ENCODE measurements around the gene ST7L. TPM values are rescaled to one million over a fixed set of nuclear protein-coding genes. Genes with fewer than 3 reads are reported as not detected.
A peak's percentile ranks its signal among the peaks of the same experiment; 100 is the strongest.
"Not testable (repeated sequence)": the region's sequence is repeated elsewhere in the genome, so short reads cannot be mapped to it uniquely, and the experiment has no call there.

Gene ST7L, protein sequence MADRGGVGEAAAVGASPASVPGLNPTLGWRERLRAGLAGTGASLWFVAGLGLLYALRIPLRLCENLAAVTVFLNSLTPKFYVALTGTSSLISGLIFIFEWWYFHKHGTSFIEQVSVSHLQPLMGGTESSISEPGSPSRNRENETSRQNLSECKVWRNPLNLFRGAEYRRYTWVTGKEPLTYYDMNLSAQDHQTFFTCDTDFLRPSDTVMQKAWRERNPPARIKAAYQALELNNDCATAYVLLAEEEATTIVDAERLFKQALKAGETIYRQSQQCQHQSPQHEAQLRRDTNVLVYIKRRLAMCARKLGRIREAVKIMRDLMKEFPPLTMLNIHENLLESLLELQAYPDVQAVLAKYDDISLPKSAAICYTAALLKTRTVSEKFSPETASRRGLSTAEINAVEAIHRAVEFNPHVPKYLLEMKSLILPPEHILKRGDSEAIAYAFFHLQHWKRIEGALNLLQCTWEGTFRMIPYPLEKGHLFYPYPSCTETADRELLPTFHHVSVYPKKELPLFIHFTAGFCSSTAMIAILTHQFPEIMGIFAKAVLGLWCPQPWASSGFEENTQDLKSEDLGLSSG
- 13.1 TPM for polyA plus RNA-seq (ENCODE audit: insufficient read length)

DNA sequence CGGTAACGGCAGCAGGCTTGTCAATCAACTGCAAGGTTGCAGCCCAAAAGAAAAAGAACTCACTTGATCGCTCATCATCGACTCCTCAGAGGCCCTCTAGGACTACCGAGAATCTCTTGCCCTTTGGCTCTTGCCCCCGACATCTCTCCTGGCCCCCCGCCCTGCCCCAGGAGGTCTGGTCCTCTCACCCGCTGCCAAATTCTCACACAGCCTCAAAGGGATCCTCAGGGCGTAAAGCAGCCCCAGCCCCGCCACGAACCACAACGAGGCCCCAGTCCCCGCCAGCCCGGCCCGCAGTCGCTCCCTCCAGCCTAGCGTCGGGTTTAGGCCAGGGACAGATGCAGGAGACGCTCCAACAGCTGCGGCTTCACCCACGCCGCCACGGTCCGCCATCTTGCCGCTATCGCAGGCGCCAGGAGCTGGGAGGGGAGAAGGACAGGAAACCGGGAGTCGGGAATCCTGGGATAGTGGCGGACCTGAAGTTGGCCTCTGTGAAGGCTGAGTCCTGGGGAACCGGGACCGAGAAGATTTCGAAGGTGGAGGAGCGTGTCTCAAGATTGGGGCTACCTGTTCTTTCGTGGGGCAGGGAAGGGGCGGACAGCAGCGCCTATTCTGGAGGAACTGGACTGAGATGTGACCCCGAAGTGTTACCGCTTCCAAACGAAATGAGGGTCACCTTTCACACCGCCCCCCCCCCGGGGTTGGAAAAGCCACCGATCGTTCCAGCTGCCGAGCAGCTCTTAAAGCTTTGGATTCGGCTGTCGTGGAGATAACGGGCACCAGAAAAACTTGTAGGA, at the start of gene ST7L:
TSS of gene ST7L (minus strand) at position 421 of the 797 bp plus-strand sequence. CDS start at position 393, 28 bp downstream.
- DNase-seq (ENCODE audit: low read depth) = no peak

DNA sequence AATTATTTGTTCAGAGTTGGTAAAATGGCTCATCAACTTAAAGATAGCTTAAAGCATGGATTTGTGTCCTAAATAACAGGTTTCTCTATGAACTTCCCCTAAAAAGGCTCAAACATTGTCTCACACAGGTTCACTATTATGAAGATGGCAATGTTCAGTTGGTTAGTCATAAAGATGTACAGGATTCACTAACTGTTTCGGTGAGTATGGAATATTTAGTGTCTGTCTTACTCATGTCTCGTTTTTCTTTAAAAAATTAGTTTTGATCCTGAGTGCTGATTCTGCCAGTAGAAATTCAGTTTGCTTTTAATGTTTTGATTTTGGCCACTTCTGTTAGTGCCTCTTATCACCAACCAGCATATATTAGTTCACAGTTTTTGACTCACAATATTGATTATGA, 48.0 kb upstream of the ST7L start:
- DNase-seq (ENCODE audit: low read depth) = no peak

DNA sequence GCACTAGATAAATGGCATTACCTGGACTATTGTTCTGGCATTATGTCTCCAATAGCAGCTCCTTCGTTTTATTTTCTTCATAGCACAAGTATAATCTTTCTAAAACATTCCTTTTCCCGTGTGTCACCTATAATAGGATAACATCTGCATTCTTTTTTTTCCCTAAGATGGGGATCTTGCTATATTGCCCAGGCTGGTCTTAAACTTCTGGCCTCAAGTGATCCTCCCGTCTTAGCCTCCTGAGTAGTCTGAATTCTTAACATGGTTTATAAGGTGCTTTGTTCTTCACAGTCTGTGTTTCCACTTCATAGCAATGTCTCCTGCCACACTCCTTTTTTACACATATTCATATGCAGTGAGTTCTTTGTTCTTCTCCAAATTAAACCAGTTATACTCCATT, 46.9 kb upstream of the ST7L start:
- DNase-seq (ENCODE audit: low read depth) = no peak

DNA sequence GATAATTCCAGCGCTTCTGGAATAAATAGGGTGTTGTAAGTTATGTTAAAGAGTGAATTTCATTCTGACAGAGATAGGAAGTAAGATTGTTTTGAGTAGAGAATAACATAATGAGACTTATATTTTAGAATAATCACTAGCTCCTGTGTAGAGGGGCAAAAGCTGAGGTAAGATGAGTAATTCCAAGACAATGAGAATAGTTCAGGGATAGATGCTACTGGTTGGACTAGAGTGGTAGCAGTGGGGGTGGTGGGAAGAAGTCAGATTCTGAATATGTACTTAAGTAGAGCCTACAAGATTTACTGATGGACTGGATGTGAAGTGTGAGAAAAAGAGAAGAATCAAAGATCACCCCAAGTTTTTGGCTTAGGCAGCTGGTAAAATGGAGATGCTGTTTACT, 32.3 kb upstream of the ST7L start:
- no peak for DNase-seq (ENCODE audit: low read depth)

DNA sequence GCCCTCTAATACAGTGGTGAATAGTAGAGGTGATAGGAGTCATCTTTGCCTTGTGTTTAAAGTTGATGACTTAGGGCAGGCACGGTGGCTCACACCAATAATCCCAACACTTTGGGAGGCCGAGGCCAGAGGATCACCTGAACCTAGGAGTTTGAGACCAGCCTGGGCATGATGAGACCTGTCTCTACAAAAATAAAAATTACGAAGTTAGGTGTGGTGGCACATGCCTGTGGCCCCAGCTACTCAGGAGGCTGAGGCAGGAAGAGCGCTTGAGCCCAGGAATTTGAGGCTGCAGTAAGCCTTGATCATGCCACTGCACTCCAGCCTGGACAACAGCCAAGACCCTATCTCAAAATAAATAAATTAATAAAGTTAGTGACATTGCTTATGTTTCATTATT, 27.3 kb upstream of the ST7L start:
- no peak for DNase-seq (ENCODE audit: low read depth)

DNA sequence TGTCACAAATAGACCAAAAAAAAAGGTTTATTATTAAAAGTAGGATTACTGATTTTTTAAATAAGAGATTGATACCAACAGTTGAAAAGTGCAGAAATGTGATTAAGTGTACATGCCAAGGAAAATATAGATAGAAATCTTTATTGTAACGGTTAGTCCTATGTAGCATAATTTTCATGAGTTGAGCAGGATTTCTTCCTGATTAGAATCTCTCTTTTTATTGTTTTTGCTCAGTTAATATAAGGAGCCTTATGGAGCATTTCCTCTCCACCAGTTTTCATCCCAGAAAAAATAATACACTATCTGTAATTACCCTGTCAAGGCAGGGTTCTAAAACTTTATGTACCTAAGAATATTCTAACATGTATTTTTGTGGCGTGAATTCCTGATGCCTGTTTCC, 24.1 kb upstream of the ST7L start:
- no peak for DNase-seq (ENCODE audit: low read depth)

DNA sequence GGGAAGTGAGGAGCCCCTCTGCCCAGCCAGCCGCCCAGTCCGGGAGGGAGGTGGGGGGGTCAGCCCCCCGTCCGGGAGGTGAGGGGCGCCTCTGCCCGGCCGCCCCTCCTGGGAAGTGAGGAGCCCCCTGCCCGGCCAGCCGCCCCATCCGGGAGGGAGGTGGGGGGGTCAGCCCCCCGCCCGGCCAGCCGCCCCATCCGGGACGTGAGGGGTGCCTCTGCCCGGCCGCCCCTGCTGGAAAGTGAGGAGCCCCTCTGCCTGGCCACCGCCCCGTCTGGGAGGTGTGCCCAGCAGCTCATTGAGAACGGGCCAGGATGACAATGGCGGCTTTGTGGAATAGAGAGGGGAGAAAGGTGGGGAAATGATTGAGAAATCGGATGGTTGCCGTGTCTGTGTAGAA, 21.5 kb upstream of the ST7L start:
- DNase-seq (ENCODE audit: low read depth) = not testable (repeated sequence)

DNA sequence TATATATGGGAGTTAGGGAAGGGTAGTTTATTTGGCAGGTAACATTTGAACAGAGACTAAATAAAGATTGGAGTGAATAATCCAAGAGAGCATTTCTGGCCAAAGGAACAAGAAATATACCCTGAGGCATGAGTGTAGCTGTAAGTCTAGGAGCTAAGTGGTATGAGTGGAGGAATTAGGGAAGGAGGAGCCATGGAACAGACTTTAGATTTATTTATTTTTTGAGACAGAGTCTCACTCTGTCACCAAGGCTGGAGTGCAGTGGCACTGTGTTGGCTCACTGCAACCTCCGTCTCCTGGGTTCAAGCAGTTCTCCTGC, 19.1 kb upstream of the ST7L start:
- DNase-seq (ENCODE audit: low read depth) = no peak

DNA sequence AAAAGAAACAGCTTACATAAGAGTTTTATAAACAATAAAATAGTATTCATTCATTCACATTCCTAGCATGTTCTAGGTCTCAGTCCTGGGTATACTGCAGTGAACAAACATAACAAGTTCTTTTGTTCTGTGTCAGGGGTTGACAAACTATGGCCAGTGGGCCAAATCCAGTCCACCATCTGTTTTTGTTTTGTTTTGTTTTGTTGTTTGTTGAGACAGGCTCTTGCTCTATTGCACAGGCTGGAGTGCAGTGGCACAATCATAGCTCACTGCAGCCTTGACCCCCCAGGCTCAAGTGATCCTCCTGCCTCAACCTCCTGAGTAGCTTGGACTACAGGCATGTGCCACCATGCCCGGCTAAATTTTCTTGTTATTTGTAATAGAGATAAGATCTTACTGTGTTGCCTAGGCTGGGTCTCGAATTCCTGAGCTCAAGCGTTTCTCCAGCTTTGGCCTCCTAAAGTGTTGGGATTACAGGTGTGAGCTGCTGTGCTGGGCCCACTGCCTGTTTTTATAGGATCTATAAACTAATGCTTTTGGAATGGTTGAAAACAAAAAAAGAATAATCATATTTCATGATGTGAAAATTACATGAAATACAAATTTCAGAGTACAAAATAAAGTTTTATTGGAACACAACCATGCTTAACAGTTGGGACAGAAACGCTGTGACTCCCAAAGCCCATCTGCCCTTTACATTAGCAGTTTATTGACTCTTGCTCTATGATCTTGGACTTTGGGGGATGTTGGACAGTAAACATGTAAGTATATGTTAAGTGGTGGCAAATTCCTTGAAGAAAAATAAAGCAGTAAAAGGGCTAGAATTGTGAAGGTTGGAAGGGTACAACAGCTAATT, 18.5 kb upstream of the ST7L start:
- DNase-seq (ENCODE audit: low read depth) = no peak

DNA sequence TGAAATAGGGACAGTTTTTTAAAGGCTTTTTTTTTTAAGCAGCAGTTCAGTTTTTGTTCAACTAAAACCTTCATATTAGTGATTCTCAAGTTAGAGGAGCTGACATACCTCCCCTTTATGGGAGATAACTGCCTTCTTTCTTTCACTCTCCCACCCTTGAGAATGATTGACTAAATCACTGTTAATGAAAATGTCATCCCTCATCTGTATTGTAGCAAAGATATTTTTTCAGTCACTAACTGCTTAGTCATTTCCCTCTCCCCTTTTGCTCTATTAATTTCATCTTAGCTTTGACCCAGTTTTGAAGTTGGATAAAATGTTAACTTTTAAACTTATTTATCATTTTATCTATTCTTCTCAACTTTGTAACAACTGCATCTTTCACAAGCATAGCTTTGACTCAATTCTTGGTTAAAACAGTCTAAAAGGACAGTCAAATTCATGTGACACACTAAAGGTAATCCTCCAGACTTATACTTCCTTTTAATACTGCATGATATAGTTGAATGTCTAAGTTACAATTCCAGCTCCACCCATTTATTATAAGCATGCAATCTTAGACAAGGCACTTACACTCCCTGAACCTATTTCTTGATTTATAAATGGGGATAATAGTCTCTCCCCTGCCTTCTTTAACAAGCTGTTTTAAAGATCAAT, 17.8 kb upstream of the ST7L start:
- no peak for DNase-seq (ENCODE audit: low read depth)

DNA sequence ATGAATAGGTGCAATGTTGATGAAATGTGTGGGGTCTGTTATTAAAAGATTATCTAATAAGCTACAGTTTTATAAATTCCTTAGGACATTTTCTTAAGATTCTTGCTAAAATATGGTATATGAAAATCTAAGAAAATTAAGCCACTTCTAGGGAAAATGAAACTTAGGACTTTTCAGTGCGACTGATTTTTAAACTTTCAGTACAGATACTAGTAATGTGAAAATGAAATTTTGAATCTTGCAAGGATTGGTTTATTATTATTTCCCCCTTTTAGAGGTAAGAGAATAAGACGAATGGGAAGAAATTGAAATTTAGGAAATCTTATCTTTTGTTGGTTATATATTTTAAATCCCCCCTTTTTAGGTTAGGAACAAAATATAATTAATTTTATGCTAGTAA, 17.1 kb upstream of the ST7L start:
- no peak for DNase-seq (ENCODE audit: low read depth)

DNA sequence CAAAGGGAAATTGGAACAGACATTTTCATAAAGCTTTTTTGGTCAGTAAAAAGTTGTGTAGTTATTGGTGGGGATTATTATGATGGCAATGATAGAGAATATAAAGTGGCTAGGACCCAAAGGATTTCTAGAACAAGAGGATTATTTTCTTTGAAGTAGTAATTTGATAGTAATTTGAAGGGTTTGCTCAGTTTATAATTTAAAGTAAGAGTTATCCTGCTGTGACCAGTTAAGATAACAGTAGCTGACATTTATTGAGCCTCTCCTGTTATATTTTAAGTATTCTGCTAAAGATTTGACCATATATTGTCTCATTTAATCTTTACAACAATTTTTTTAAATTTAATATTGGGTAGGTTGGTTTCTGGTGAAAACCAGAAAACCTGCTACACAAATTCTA, 15.4 kb upstream of the ST7L start:
- DNase-seq (ENCODE audit: low read depth) = no peak

DNA sequence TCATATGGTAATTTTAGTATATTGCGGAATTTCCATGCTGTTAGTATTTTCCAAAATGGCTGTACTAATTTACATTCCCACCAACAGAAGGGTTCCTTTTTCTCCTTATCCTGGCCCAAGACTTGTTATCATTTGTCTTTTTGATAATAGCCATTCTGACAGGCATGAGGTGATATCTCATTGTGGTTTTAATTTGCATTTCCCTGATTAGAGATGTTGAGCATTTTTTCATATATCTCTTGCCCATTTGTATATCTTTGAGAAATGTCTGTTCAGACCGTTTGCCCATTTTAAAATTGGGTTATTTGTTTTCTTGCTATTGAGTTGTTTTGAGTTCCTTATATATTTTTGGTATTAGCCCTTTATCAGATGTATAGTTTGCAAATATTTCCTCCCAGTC, 14.7 kb upstream of the ST7L start:
- DNase-seq (ENCODE audit: low read depth) = no peak

DNA sequence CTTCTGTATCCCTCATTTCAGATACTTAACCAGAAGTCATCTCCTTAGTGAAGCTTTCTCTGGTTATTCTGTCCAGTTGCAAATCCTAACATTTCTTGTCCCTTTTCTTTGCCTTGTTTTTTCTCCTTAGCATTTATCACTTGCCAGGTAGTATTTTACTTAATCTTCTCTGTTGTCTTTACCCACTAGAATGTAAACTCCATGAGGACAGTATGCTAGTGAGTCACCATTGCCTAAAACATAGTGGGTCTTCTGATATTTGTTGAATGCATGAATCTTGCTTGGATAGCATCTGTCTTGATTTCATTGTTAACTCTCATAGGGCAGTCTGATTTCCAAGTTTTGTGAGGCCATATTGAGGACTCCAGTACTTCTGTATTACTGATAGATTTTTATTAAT, 10.3 kb upstream of the ST7L start:
- no peak for DNase-seq (ENCODE audit: low read depth)

DNA sequence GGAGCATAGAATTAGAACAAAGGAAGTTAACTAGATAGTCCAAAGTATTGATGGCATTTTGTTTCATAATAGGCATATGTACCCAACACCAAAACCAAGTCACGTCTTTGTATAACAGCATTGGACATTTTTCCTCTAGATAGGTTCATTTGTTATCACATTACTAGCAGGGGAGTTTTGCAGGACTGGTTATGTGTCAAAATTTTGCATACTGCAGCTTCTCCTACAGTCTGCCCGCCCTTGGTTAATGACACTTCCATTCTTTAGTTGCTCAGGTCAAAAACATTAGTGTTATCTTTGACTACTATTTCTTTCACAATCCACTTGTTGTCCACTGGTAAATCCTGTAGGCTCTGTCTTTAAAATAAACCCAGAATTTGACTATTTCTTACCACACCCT, 9.6 kb upstream of the ST7L start:
- no peak for DNase-seq (ENCODE audit: low read depth)

DNA sequence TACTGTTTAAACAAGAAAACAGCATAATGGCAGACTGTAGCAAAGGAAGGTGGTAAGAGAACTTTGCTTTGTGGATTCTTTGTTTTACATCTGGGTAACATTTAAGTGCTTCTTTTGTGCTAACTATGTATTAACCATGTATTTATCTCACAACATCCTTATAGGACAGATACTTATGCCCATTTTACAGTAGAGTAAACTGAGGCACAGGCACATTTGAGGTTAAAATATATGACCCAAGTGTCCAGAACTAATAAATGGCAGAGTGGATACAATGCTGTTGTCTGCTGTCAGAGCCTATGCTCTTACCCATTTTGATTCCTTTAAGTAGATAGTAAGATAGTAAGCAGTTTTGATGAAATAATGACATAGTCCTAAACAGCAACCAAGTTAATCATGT, 7.9 kb upstream of the ST7L start:
- DNase-seq (ENCODE audit: low read depth) = no peak

DNA sequence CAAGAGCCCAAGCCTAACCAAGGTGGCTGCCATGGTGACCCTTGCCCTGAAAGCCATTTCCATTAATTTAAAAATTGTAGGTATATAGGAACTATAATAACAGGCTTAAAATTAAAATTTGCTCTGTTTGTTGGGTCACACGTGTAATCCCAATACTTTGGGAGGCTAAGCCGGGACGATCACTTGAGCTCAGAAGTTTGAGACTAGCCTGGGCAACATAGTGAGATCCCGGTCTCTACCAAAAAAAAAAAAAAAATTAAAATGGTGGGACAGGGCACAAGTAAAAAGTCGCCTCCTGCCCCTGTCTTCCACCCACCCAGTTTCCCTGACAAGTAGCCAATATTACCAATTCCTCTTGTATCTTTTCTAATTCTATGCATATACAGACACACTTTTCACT, 7.3 kb upstream of the ST7L start:
- no peak for DNase-seq (ENCODE audit: low read depth)

DNA sequence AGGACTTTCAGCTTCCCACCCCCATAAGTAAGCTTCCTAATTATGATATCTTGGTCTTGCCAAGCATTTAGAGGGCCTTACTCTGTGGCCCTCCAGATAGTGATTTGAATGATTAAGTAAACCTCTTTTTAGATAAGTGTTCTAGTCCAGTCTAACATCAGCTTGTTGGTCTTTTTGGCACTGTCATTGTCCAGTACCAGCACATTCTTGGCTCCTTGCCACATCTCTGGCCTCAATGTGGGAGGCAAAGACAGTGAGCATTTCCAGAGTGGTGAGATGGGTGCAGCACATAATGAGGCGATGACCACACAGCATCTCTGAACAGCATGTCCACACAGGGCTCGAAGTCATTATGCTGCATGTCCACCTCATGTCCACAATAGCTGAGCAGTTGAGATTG, 6.8 kb upstream of the ST7L start:
- DNase-seq (ENCODE audit: low read depth) = no peak

DNA sequence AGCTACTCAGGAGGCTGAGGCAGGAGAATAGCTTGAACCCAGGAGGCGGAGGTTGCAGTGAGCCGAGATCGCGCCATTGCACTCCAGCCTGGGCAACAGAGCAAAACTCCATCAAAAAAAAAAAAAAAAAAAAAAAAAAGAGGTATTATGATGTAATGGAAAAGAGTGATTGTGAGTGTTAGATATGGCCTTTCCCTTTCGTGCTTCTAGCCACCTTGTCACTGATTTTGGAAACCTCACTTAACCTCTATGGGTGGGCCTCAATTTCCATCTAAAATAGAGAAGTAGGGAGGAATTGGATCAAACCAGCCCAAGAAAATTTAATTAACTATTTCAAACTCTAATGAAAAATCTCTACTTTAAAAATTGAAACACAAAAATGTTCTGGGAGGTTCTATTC, 5.6 kb upstream of the ST7L start:
- not testable (repeated sequence) for DNase-seq (ENCODE audit: low read depth)

DNA sequence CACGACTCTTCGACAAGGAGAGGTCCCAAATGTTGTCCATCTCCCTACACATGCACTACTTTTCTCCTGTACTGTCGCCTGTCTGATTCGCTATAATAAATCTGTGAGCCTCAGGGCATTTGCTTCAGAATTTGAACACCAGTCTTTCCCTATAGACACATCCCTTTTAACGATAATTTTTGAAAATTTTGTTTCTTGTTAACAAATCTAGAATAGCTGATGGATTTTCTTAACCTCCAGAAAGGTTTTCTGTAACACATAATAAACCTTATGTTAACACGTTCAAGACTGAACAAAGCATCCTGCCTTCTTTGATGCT, 1.4 kb upstream of the ST7L start:
- DNase-seq (ENCODE audit: low read depth) = no peak

DNA sequence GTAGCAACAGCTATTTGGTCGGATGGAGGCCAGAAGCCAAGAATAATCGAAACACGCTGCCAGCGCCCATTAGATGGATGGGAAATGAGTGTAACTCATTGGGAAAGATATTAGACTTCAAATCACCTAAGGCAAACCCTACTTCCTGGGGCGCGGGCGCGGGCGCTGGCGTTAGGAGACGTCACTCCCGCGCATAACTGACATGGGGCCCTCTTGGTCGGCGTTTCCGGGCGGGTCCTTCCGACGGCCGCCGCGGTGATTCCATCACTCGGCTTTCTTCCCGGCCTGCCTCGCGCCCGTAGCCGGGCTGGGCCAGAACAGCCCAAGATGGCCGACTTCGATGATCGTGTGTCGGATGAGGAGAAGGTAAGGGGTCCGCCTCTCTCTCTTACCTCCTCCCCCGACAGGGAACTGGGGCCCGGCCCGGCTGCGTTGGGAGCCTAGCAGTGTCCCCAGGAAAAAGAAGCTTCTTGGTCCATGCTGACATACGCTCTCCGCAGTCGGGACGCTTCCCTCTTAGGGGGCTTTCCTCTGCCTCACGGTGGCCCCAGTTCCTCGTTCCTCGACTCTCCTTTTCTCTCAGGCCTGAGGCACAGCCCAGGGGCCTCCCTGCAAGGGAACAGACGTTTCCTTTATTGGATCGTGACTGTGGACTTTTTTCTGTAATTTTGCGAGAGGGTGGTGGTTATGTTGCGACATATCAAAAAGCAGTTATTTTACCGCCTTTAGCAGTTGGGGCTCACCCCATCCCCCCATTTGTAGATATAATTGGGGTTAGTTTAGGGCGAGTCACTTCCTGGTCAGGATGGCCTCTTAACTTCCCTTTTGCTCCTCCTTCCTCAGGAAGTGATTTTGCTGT, 806 bp upstream of the ST7L start, which contains the start of gene CAPZA1:
TSS of gene CAPZA1 (plus strand) at position 315 of the 859 bp plus-strand sequence. CDS start at position 328, 13 bp downstream.
- peak; percentile 74 for DNase-seq (ENCODE audit: low read depth)
